Measurements from ENCODE around the gene FKBP4. TPM values are rescaled to one million over a fixed set of nuclear protein-coding genes. Genes with fewer than 3 reads are reported as not detected.

The FKBP4 gene
- total RNA-seq, 1 donor from 2014 or later = 81.6 TPM

GRCh38 chr12:2752676-2753371 is 41.9 kb upstream of the FKBP4 start:
- Histone ChIP-seq H3K4me3 (ENCODE audit: low read depth, low read length) (no peak overlapping the region), H3K36me3 (ENCODE audit: control insufficient read depth, insufficient read depth, low read length) (no peaks in the 10 kb centered on the region), H3K27me3 (ENCODE audit: control insufficient read depth, insufficient read depth, low read length) (peaks cover 1% of the 10 kb centered on the region)
- FAIRE-seq (no peak), DNase-seq (ENCODE audit: low read depth) (peak; percentile 22)
- TF ChIP-seq, protein P1, sequence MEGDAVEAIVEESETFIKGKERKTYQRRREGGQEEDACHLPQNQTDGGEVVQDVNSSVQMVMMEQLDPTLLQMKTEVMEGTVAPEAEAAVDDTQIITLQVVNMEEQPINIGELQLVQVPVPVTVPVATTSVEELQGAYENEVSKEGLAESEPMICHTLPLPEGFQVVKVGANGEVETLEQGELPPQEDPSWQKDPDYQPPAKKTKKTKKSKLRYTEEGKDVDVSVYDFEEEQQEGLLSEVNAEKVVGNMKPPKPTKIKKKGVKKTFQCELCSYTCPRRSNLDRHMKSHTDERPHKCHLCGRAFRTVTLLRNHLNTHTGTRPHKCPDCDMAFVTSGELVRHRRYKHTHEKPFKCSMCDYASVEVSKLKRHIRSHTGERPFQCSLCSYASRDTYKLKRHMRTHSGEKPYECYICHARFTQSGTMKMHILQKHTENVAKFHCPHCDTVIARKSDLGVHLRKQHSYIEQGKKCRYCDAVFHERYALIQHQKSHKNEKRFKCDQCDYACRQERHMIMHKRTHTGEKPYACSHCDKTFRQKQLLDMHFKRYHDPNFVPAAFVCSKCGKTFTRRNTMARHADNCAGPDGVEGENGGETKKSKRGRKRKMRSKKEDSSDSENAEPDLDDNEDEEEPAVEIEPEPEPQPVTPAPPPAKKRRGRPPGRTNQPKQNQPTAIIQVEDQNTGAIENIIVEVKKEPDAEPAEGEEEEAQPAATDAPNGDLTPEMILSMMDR (IDR thresholded peaks at IDR 0.05; ENCODE audit: insufficient read depth, low read length, severe bottlenecking) = no peak

GRCh38 chr12:2753536-2753935 is 41.2 kb upstream of the FKBP4 start:
- Histone ChIP-seq H3K4me3 (ENCODE audit: low read depth, low read length) (no peak overlapping the region), H3K27me3 (ENCODE audit: control insufficient read depth, insufficient read depth, low read length) (peaks cover 1% of the 10 kb centered on the region), H3K36me3 (ENCODE audit: control insufficient read depth, insufficient read depth, low read length) (no peaks in the 10 kb centered on the region)
- FAIRE-seq (no peak), DNase-seq (ENCODE audit: low read depth) (no peak)
- TF ChIP-seq, protein P1 (IDR thresholded peaks at IDR 0.05; ENCODE audit: insufficient read depth, low read length, severe bottlenecking) = no peak

DNA sequence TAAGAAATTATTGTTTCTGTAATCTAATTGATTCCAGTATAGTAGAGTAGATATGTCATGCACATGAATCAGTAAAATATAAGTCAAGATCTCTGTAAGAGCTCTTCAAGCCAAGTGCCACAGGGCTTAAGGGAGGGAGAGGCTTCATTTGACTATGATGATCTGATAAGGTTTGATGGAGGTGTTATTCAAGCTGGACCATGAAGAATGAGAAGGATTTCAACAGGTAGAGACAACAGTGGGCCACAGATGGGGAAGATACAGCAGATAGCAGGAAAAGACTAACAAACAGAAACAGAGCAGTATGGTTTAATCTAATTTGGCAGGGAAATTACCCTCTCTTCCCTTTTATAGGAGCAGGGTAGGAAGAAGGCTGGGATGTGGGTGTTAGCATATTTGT is 40.6 kb upstream of the FKBP4 start:
- DNase-seq (ENCODE audit: low read depth) (no peak), FAIRE-seq (no peak)
- Histone ChIP-seq H3K4me3 (ENCODE audit: low read depth, low read length) (no peak overlapping the region), H3K27me3 (ENCODE audit: control insufficient read depth, insufficient read depth, low read length) (peaks cover 1% of the 10 kb centered on the region), H3K36me3 (ENCODE audit: control insufficient read depth, insufficient read depth, low read length) (no peaks in the 10 kb centered on the region)
- TF ChIP-seq, protein P1 (IDR thresholded peaks at IDR 0.05; ENCODE audit: insufficient read depth, low read length, severe bottlenecking) = no peak

DNA sequence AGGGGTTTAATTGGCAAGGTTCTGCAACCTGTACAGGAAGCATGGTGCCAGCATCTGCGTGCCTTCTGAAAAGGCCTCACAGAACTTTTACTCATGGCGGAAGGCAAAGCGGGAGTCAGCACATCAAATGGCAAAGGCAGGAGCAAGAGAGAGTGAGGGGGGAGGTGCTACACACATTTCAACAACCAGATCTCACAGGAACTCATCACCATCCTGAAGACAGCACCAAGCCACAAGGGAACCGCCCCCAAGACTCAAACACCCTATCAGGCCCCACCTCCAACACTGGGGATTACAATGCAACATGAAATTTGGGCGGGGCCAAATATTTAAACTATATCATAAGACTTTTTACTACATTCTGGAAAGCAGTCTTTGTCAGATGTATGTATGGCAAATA is 38.0 kb upstream of the FKBP4 start:
- TF ChIP-seq, protein P1 (IDR thresholded peaks at IDR 0.05; ENCODE audit: insufficient read depth, low read length, severe bottlenecking) = no peak
- H3K4me3 ChIP-seq (ENCODE audit: low read depth, low read length) = no peak overlapping the region
- DNase-seq (ENCODE audit: low read depth) (no peak), FAIRE-seq (no peak)
- peaks cover 1% of the 10 kb centered on the region for H3K27me3 ChIP-seq (ENCODE audit: control insufficient read depth, insufficient read depth, low read length)
- H3K36me3 ChIP-seq (ENCODE audit: control insufficient read depth, insufficient read depth, low read length) = no peaks in the 10 kb centered on the region

DNA sequence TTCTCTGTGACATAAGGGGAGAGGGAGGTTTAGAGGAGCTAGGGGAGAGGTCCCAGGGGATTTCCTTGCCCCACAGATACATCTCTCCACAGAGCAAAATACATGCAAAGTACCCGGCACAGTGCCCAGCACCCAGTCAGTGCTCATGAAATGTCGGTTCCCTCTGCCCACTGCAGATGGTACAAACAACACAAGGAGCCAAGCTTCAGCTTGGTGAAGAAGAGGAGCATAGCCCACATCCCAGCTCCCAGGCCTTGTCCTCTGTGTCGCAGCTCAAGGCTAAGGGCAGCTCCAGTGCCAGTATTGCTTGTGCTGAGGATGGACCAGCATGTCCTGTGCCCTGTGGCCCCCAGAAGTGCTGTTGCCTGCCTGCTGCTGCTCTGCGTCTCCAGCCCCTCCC is 35.0 kb upstream of the FKBP4 start:
- H3K36me3 ChIP-seq (ENCODE audit: control insufficient read depth, insufficient read depth, low read length) = no peaks in the 10 kb centered on the region
- TF ChIP-seq, protein P1 (IDR thresholded peaks at IDR 0.05; ENCODE audit: insufficient read depth, low read length, severe bottlenecking) = no peak
- H3K4me3 ChIP-seq (ENCODE audit: low read depth, low read length) = no peak overlapping the region
- no peaks in the 10 kb centered on the region for H3K27me3 ChIP-seq (ENCODE audit: control insufficient read depth, insufficient read depth, low read length)
- no peak for DNase-seq (ENCODE audit: low read depth)
- FAIRE-seq = peak; percentile 55

DNA sequence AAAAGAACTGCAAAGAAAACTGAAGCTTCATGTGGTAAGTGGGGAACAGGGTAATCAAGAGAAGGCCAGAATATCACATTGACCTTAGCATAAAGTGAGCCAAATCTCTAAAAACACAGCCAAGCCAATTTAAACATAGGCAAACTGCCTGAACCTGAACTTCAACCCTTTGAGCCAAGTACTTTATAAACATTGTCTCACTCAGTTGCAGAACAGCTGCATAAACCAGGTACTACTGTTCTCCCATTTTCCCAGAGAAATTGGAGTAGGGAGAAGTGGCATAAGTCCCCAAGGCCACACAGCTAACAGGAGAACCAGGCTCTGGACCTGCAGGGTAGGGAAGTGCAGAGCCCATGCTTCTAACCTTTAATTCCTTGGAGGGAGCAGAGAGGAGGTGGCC is 30.4 kb upstream of the FKBP4 start:
- Histone ChIP-seq H3K36me3 (ENCODE audit: control insufficient read depth, insufficient read depth, low read length) (no peaks in the 10 kb centered on the region), H3K4me3 (ENCODE audit: low read depth, low read length) (no peak overlapping the region), H3K27me3 (ENCODE audit: control insufficient read depth, insufficient read depth, low read length) (no peaks in the 10 kb centered on the region)
- TF ChIP-seq, protein P1 (IDR thresholded peaks at IDR 0.05; ENCODE audit: insufficient read depth, low read length, severe bottlenecking) = no peak
- DNase-seq (ENCODE audit: low read depth) (no peak), FAIRE-seq (no peak)

All from bronchial epithelial cell (primary cell).